Hepatocyte (in vitro differentiated cells): ENCODE measurements around the gene DIS3L2. TPM values are rescaled to one million over a fixed set of nuclear protein-coding genes. Genes with fewer than 3 reads are reported as not detected.

Experiments used
- DNase-seq: peaks from one replicate; pipeline ENCODE4 v3.0.0-alpha.2; 2016; ENCODE audit warnings: low spot score
- H2AFZ ChIP-seq: fragments of 200-600 bp; sonication (generic); 2 replicates; pipeline ENCODE4 v1.6.0; 2016; ENCODE audit warnings: antibody characterized with exemption, mild to moderate bottlenecking
- H3K27ac ChIP-seq: fragments of 200-600 bp; sonication (generic); 2 replicates; pipeline ENCODE4 v1.5.1; 2016; ENCODE audit warnings: mild to moderate bottlenecking
- H3K27me3 ChIP-seq: fragments of 200-600 bp; sonication (generic); 2 replicates; pipeline ENCODE4 v1.6.1; 2016
- H3K36me3 ChIP-seq: fragments of 200-600 bp; sonication (generic); replicated peaks from 2 replicates; pipeline ENCODE4 v1.5.1; 2016; ENCODE audit warnings: low read depth; ENCODE audit not compliant: insufficient read depth
- H3K4me1 ChIP-seq: fragments of 200-600 bp; sonication (generic); 2 replicates; pipeline ENCODE4 v1.5.1; 2016; ENCODE audit warnings: mild to moderate bottlenecking, moderate library complexity; ENCODE audit not compliant: insufficient read depth
- H3K4me2 ChIP-seq: fragments of 200-600 bp; sonication (generic); 2 replicates; pipeline ENCODE4 v1.6.0; 2016
- H3K4me3 ChIP-seq: fragments of 200-600 bp; sonication (generic); 2 replicates; pipeline ENCODE4 v1.5.1; 2016; ENCODE audit warnings: mild to moderate bottlenecking
- H3K79me2 ChIP-seq: fragments of 200-600 bp; sonication (generic); 2 replicates; pipeline ENCODE4 v1.6.0; 2017; ENCODE audit warnings: mild to moderate bottlenecking
- H3K9me2 ChIP-seq: fragments of 200-600 bp; sonication (generic); replicated peaks from 2 replicates; pipeline ENCODE4 v1.6.0; 2017; ENCODE audit warnings: mild to moderate bottlenecking; ENCODE audit not compliant: insufficient read depth
- H3K9me3 ChIP-seq: fragments of 200-600 bp; sonication (generic); 2 replicates; pipeline ENCODE4 v1.5.1; 2016; ENCODE audit warnings: low read depth, mild to moderate bottlenecking
- H4K20me1 ChIP-seq: fragments of 200-600 bp; sonication (generic); 2 replicates; pipeline ENCODE4 v1.6.0; 2016; ENCODE audit warnings: mild to moderate bottlenecking; ENCODE audit not compliant: insufficient read depth, poor library complexity, severe bottlenecking
- EZH2 ChIP-seq: fragments of 200-600 bp; sonication (generic); IDR thresholded peaks from 2 replicates; pipeline ENCODE4 v1.6.1; 2016; ENCODE audit warnings: antibody characterized with exemption, mild to moderate bottlenecking, borderline replicate concordance
- EZH2phosphoT487 ChIP-seq: fragments of 200-600 bp; sonication (generic); IDR thresholded peaks from one replicate; pipeline ENCODE4 v1.6.1; 2018; ENCODE audit warnings: antibody characterized with exemption, mild to moderate bottlenecking, low read depth, moderate library complexity; ENCODE audit not compliant: unreplicated experiment, severe bottlenecking
- WGBS: methylation state at CpG from one replicate; pipeline ENCODE4 v1.1.6; 2016; ENCODE audit warnings: low lambda C conversion rate; ENCODE audit errors: missing lambda C conversion rate; 5-methylcytosine and 5-hydroxymethylcytosine counted together
- polyA plus RNA-seq: library from polyadenylated mRNA; unstranded; fragments of >200 nt; fragmentation: Nextera tagmentation; extraction: Ambion mirVana; gene quantifications from 2 replicates; pipeline ENCODE4 v1.2.1, GENCODE V29; 2016
- total RNA-seq: library from RNA; depleted of rRNA; stranded (reverse); fragments of >200 nt; gene quantifications from 2 replicates; pipeline ENCODE4 v1.2.3, GENCODE V29; 2014
- TF ChIP-seq, protein P1 (sequence below): fragments of 200-600 bp; sonication (generic); IDR thresholded peaks from 2 replicates; pipeline ENCODE4 v1.5.1; 2016; ENCODE audit warnings: antibody characterized with exemption, mild to moderate bottlenecking; ENCODE audit not compliant: poor library complexity

The DIS3L2 gene
- total and polyA plus RNA-seq, 2 experiments from 2014 or later = 19.5 to 20.0 TPM

DNA sequence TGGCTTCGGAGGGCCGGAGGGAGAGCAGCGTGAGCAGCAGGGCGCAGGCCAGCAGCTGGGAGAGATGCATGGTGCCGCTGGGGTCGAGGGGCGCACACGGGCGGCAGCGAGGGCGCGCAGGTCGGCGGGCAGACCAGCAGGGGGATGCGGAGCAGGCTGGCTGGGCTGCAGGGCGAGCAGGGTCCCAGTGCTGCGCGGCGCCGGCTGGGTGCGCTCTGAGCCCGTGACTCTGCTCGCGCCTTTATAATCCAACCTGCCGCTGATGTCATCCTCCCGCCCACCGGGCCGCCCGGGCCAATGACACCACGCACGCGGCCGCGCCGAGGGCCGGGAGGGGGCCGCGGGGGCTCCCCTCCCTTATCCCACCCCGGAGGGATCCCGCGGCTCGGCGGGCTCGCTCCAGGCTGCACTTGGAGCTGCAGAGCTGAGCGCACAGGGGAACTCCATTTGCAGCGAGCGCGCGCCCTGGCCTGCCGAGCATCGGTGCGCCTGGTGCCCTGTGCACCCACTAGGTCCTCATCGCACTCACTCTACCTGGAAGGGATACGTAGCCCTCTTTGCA is 35.3 kb upstream of the DIS3L2 start, which contains the start of gene NPPC:
NPPC (minus strand) TSS at position 217 of the 562 bp plus-strand sequence; CDS start at position 70, 147 bp downstream.
- Histone ChIP-seq H3K9me2 (no peaks in the 10 kb centered on the region), H4K20me1 (no peaks in the 10 kb centered on the region), H3K27ac (no peak within 1 kb of the TSS), H3K27me3 (peaks cover 69% of the 10 kb centered on the region), H3K4me2 (peak within 1 kb of the TSS; percentile 100), H3K79me2 (no peaks in the 10 kb centered on the region), H2AFZ (peak within 1 kb of the TSS; percentile 25), H3K36me3 (no peaks in the 10 kb centered on the region), H3K4me1 (peaks cover 15% of the 10 kb centered on the region), H3K4me3 (peak within 1 kb of the TSS; percentile 72), H3K9me3 (no peaks in the 10 kb centered on the region)
- peak; percentile 80 for DNase-seq
- TF ChIP-seq EZH2phosphoT487 = no peak
- TF ChIP-seq EZH2 = peak; percentile 19
- TF ChIP-seq, protein P1, sequence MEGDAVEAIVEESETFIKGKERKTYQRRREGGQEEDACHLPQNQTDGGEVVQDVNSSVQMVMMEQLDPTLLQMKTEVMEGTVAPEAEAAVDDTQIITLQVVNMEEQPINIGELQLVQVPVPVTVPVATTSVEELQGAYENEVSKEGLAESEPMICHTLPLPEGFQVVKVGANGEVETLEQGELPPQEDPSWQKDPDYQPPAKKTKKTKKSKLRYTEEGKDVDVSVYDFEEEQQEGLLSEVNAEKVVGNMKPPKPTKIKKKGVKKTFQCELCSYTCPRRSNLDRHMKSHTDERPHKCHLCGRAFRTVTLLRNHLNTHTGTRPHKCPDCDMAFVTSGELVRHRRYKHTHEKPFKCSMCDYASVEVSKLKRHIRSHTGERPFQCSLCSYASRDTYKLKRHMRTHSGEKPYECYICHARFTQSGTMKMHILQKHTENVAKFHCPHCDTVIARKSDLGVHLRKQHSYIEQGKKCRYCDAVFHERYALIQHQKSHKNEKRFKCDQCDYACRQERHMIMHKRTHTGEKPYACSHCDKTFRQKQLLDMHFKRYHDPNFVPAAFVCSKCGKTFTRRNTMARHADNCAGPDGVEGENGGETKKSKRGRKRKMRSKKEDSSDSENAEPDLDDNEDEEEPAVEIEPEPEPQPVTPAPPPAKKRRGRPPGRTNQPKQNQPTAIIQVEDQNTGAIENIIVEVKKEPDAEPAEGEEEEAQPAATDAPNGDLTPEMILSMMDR = peak; percentile 55
- WGBS = 3% methylated on average over 14 of the region's 54 CpGs

DNA sequence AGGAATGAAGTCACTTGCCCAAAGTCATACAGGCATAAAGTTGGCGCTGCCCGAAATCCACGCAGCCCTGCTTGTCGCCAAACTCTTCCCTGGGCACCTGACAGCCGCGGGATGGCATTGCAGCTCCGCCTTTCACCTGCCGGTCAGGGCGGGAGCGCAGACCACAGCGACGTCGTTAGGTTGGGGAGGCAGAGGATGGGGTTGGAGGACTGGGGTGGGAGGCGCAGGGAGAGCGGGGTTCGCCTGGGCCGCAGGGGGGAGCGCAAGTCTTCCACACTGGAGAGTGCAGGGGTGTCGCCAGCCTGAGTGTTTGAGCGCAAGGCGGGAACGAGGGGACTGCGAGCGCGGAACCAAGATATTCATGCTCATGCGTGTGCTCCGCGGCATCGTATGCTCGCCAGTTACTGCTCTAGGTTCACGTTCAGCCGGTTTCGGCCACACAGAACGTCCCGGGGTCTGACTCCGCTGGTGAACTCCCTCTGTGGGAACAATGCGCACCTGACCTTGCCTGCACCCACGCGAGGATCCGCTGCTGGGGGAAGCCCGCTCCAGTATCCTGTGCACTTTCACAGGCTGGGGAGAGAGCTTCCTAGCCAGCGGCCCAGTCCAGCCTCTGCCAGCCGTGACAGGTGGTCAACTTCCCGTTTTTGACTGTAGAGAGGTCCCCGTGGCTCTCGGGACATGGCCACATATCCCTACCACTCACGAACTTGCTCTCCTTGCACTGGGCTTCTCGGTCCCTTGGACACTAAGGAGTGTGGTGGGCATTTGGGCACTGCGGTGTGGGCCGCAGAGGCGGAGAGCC is 34.5 kb upstream of the DIS3L2 start:
- H3K9me2 ChIP-seq = no peaks in the 10 kb centered on the region
- H3K9me3 ChIP-seq = no peaks in the 10 kb centered on the region
- no peak overlapping the region for H3K27ac ChIP-seq
- DNase-seq = no peak
- H2AFZ ChIP-seq = peak overlapping the region; percentile 25
- no peaks in the 10 kb centered on the region for H3K79me2 ChIP-seq
- H4K20me1 ChIP-seq = no peaks in the 10 kb centered on the region
- peaks cover 15% of the 10 kb centered on the region for H3K4me1 ChIP-seq
- peak overlapping the region; percentile 24 for H3K4me3 ChIP-seq
- WGBS = 19% methylated on average over 44 of the region's 51 CpGs
- no peaks in the 10 kb centered on the region for H3K36me3 ChIP-seq
- TF ChIP-seq EZH2phosphoT487 (no peak), EZH2 (peak; percentile 4)
- TF ChIP-seq, protein P1 = peak; percentile 11
- H3K4me2 ChIP-seq = peak overlapping the region; percentile 100
- H3K27me3 ChIP-seq = peaks cover 69% of the 10 kb centered on the region

DNA sequence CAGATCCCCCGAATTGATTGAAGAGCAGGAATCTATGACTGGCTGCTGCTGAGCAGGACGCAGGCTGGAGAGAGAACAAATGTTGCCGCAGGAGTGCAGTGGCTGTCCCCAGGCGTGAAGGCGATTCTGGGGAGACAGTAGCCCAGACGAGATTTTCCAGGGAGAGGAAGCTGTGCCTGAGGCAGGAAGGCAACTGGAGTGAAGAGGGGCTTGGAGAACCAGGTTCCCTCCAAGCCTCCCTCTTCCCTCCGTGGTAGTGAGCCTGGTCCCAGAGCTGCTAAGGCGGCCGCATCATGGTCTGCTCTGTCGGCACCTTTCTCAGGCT is 34.0 kb upstream of the DIS3L2 start:
- H3K9me3 ChIP-seq = no peaks in the 10 kb centered on the region
- H3K27ac ChIP-seq = no peak overlapping the region
- H3K4me2 ChIP-seq = no peak overlapping the region
- no peaks in the 10 kb centered on the region for H3K9me2 ChIP-seq
- no peak overlapping the region for H3K4me3 ChIP-seq
- H3K36me3 ChIP-seq = no peaks in the 10 kb centered on the region
- WGBS = 64% methylated on average over 10 of the region's 10 CpGs
- no peaks in the 10 kb centered on the region for H3K79me2 ChIP-seq
- H4K20me1 ChIP-seq = no peaks in the 10 kb centered on the region
- H2AFZ ChIP-seq = no peak overlapping the region
- no peak for DNase-seq
- peaks cover 15% of the 10 kb centered on the region for H3K4me1 ChIP-seq
- peaks cover 69% of the 10 kb centered on the region for H3K27me3 ChIP-seq
- TF ChIP-seq EZH2phosphoT487 (no peak), EZH2 (no peak)

DNA sequence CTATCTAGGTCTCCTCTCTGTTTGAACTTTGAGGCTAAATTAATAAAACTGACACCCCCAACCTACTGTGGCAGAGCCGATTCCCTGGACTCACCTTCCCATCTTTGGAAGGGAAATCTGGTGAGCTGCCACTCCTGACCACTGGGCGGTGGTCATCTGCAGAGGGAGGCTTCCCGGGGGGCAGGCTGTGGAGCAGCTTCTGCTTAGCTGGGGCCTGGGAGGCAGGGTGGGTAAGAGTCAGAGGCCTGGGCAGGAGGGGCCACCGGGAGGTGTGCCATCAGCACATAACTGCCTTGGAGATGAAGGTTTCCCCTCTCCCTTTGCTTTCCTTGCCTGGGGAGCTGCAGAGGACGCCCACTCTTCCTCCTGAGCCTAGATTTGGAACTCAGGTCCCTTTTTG is 33.0 kb upstream of the DIS3L2 start:
- Histone ChIP-seq H4K20me1 (no peaks in the 10 kb centered on the region), H3K9me2 (no peaks in the 10 kb centered on the region), H3K36me3 (no peaks in the 10 kb centered on the region), H3K4me3 (no peak overlapping the region), H2AFZ (no peak overlapping the region), H3K9me3 (no peaks in the 10 kb centered on the region), H3K27me3 (peaks cover 61% of the 10 kb centered on the region), H3K27ac (no peak overlapping the region), H3K79me2 (no peaks in the 10 kb centered on the region), H3K4me2 (no peak overlapping the region), H3K4me1 (peaks cover 15% of the 10 kb centered on the region)
- 60% methylated on average over 5 of the region's 5 CpGs for WGBS
- DNase-seq = no peak
- TF ChIP-seq EZH2phosphoT487 (no peak), EZH2 (no peak)
- TF ChIP-seq, protein P1 = no peak
